SK-N-SH (cell line): ENCODE results near the gene CCDC80. TPM values are rescaled to one million over a fixed set of nuclear protein-coding genes. Genes with fewer than 3 reads are reported as not detected.

Source experiments
- CTCF ChIA-PET: fragments of 300-600, 350-600 bp; formaldehyde crosslinking; extraction: SDS; loops from one replicate; lab custom pipeline; 2021; lab: Yijun Ruan, JAX
- POLR2A ChIA-PET: fragments of 350-600 bp; sonication (Branson Sonifier 250); formaldehyde crosslinking; extraction: SDS; loops from one replicate; lab custom pipeline; 2020; ENCODE audit warnings: antibody characterized with exemption, inconsistent platforms; lab: Yijun Ruan, JAX
- DNase-seq: peaks from one replicate; pipeline ENCODE4 v3.0.0; 2012
- H2AFZ ChIP-seq: fragments of 200-600 bp; sonication (generic); 2 replicates; pipeline ENCODE4 v1.8.1; 2016; ENCODE audit warnings: antibody characterized with exemption, mild to moderate bottlenecking, low read depth
- H3F3A ChIP-seq: fragments of 200-600 bp; sonication (generic); replicated peaks from 2 replicates; pipeline ENCODE3; 2016; ENCODE audit warnings: antibody characterized with exemption, mild to moderate bottlenecking; ENCODE audit not compliant: insufficient read depth
- H3K27ac ChIP-seq, 2 experiments: fragments of 200-500 bp in 1 of 2; fragments of 200-600 bp in 1 of 2; sonication (Bioruptor generic) in 1 of 2; sonication (generic), shearing (Covaris generic) in 1 of 2; 2 replicates each; pipeline versions ENCODE4 v1.5.1 to v1.6.1; 2014 to 2016; ENCODE audit warnings: low read depth in 2 of 2, inconsistent platforms in 1 of 2, low read length in 1 of 2, mild to moderate bottlenecking in 1 of 2, mixed read lengths in 1 of 2
- H3K27me3 ChIP-seq: fragments of 200-600 bp; sonication (generic), shearing (Covaris generic); 2 replicates; pipeline ENCODE4 v1.6.1; 2016; ENCODE audit warnings: mixed run types; ENCODE audit not compliant: insufficient read depth
- H3K36me3 ChIP-seq, 2 experiments: fragments of 200-500 bp in 1 of 2; fragments of 200-600 bp in 1 of 2; sonication (Bioruptor generic) in 1 of 2; sonication (generic) in 1 of 2; replicated peaks in 1 of 2; 2 replicates each; pipeline versions ENCODE3 to v1.5.1; 2014 to 2016; ENCODE audit warnings: low read length in 1 of 2, mild to moderate bottlenecking in 1 of 2; ENCODE audit not compliant: insufficient read depth in 2 of 2, control insufficient read depth in 1 of 2
- H3K4me1 ChIP-seq, 2 experiments: fragments of 200-500 bp in 1 of 2; fragments of 200-600 bp in 1 of 2; sonication (Bioruptor generic) in 1 of 2; sonication (generic), shearing (Covaris generic) in 1 of 2; 2 replicates each; pipeline versions ENCODE4 v1.5.1 to v1.6.1; 2014 to 2016; ENCODE audit warnings: low read depth in 1 of 2, low read length in 1 of 2, mixed run types in 1 of 2; ENCODE audit not compliant: insufficient read depth in 2 of 2, control insufficient read depth in 1 of 2
- H3K4me2 ChIP-seq: fragments of 200-600 bp; sonication (generic), shearing (Covaris generic); 2 replicates; pipeline ENCODE4 v1.6.1; 2017; ENCODE audit warnings: mixed run types
- H3K4me3 ChIP-seq, 2 experiments: fragments of 200-500 bp in 1 of 2; fragments of 200-600 bp in 1 of 2; sonication (Bioruptor generic) in 1 of 2; sonication (generic), shearing (Covaris generic) in 1 of 2; 2 replicates each; pipeline versions ENCODE4 v1.5.1 to v1.8.1; 2014 to 2016; ENCODE audit warnings: low read depth in 2 of 2, inconsistent platforms in 1 of 2, low read length in 1 of 2, mild to moderate bottlenecking in 1 of 2, mixed read lengths in 1 of 2, moderate library complexity in 1 of 2
- H3K79me2 ChIP-seq: fragments of 200-600 bp; sonication (generic); 2 replicates; pipeline ENCODE4 v1.8.1; 2017; ENCODE audit warnings: mild to moderate bottlenecking; ENCODE audit not compliant: insufficient read depth
- H3K9ac ChIP-seq: fragments of 200-600 bp; sonication (generic); 2 replicates; pipeline ENCODE4 v1.6.1; 2017; ENCODE audit warnings: mixed run types
- H3K9me2 ChIP-seq: fragments of 200-600 bp; sonication (generic); 2 replicates; pipeline ENCODE4 v1.6.1; 2017; ENCODE audit warnings: mixed run types
- H3K9me3 ChIP-seq: fragments of 200-600 bp; sonication (generic); 2 replicates; pipeline ENCODE4 v1.6.1; 2017; ENCODE audit warnings: mixed run types, mild to moderate bottlenecking, moderate library complexity
- H4K20me1 ChIP-seq: fragments of 200-600 bp; sonication (generic); 2 replicates; pipeline ENCODE4 v1.6.1; 2017; ENCODE audit warnings: mild to moderate bottlenecking, mixed run types; ENCODE audit not compliant: insufficient read depth
- EP300 ChIP-seq, 2 experiments: IDR thresholded peaks; 2 replicates each; pipeline versions ENCODE4 v1.4.0 to v1.6.1; 2012; ENCODE audit warnings: borderline replicate concordance in 1 of 2, low read depth in 1 of 2, low read length in 1 of 2
- FOXM1 ChIP-seq: IDR thresholded peaks from 2 replicates; pipeline ENCODE4 v1.4.0; 2012; ENCODE audit warnings: low read depth, mild to moderate bottlenecking
- GABPA ChIP-seq: IDR thresholded peaks from 2 replicates; pipeline ENCODE4 v1.4.0; 2012; ENCODE audit warnings: low read depth, mild to moderate bottlenecking
- JUND ChIP-seq: IDR thresholded peaks from 2 replicates; pipeline ENCODE4 v1.4.0; 2012
- MAX ChIP-seq: IDR thresholded peaks from 2 replicates; pipeline ENCODE4 v1.4.0; 2012; ENCODE audit warnings: low read depth
- MEF2A ChIP-seq: IDR thresholded peaks from 2 replicates; pipeline ENCODE4 v1.4.0; 2012; ENCODE audit warnings: low read depth, borderline replicate concordance
- MXI1 ChIP-seq: IDR thresholded peaks from 2 replicates; pipeline ENCODE4 v1.6.1; 2012; ENCODE audit warnings: mild to moderate bottlenecking, low read depth, low read length, improper control_type of control experiment
- NFIC ChIP-seq: IDR thresholded peaks from 2 replicates; pipeline ENCODE4 v1.4.0; 2012; ENCODE audit warnings: borderline replicate concordance
- PBX3 ChIP-seq: IDR thresholded peaks from 2 replicates; pipeline ENCODE4; 2012
- POLR2AphosphoS5 ChIP-seq: IDR thresholded peaks from 2 replicates; pipeline ENCODE4 v1.6.1; 2012; ENCODE audit warnings: low read depth, low read length
- RAD21 ChIP-seq: IDR thresholded peaks from 2 replicates; pipeline ENCODE4 v1.6.1; 2012; ENCODE audit warnings: mild to moderate bottlenecking, low read length
- RCOR1 ChIP-seq: fragments of 150-350 bp; IDR thresholded peaks from 2 replicates; pipeline ENCODE4 v1.6.1; 2017; ENCODE audit warnings: antibody characterized with exemption, low read length
- SIN3A ChIP-seq: IDR thresholded peaks from 2 replicates; pipeline ENCODE4 v1.6.1; 2012; ENCODE audit warnings: low read depth, mild to moderate bottlenecking, low read length, moderate library complexity, borderline replicate concordance
- YY1 ChIP-seq: IDR thresholded peaks from 2 replicates; pipeline ENCODE4 v1.4.0; 2012; ENCODE audit warnings: low read depth, mild to moderate bottlenecking
- WGBS: methylation state at CpG from one replicate; pipeline ENCODE4 v1.1.6; 2017; ENCODE audit warnings: low lambda C conversion rate; 5-methylcytosine and 5-hydroxymethylcytosine counted together
- polyA plus RNA-seq, 3 experiments: library from polyadenylated mRNA; depleted of rRNA; stranded (reverse); fragments of >200 nt; gene quantifications; 2 replicates each; pipeline ENCODE4 v1.2.3, GENCODE V29; 2012
- TF ChIP-seq, protein P1 (sequence below): fragments of 150-350 bp; IDR thresholded peaks from 2 replicates; pipeline ENCODE4 v1.6.1; 2016; ENCODE audit warnings: mild to moderate bottlenecking, low read depth, low read length

Gene CCDC80
- polyA plus RNA-seq, 1 of the 3 experiments (the other 2 are of a cell fraction): 83.4 TPM

DNA sequence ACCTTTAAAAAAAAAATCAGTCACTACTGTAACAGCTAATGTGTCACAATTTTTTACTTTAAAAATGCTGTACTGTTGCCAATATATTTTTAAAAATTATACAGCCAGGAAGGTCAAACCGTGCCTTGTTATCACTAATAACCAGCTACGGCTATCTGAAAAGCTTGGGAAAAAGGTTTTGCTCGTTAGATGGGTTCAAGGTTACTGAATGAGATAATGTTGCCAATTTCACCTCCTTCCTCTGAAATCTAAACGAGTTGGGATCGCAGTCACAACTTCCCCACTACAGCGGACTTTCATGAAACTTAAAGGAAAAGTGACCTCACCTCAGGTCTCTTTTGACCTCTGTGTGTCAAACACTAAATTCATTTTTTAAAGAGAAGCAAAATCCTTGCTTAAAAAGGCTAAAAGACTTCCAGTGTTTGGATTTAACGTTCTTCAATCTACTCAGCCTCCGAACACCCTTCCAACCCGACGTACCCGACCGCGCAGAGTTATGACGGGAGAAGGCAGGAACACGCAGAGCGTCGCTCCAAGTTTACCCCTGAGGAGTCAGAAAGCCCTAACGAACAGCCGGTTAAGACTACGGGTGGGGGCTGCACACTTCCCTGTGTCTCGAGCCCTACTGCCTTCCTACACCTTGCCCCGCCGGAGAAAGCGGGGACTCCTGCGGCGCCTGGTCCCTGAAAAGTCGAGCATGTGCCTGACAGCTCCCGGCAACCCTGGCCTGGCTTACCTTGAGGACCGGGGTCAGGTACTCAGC lies 80.0 kb downstream of the CCDC80 start:
- Histone ChIP-seq H3K9me3 (no peaks in the 10 kb centered on the region), H3K4me1 (peaks cover 10 to 14% of the 10 kb centered on the region in 2 experiments; a peak in 2 of 4 replicates), H3K27ac (peak overlapping the region; percentile 98 to 99), H2AFZ (peak overlapping the region; percentile 89), H4K20me1 (no peaks in the 10 kb centered on the region), H3K36me3 (peaks cover 10 to 11% of the 10 kb centered on the region in 2 experiments), H3K9me2 (no peaks in the 10 kb centered on the region), H3K27me3 (no peaks in the 10 kb centered on the region), H3K79me2 (peaks cover 59% of the 10 kb centered on the region), H3K4me3 (peak overlapping the region; percentile 79 to 98), H3K9ac (peak overlapping the region; percentile 93), H3F3A (peaks cover 29% of the 10 kb centered on the region), H3K4me2 (peak overlapping the region; percentile 84)
- WGBS: 1% methylated on average over 19 of the region's 29 CpGs
- peak; percentile 65 for DNase-seq
- no peak for TF ChIP-seq RAD21
- TF ChIP-seq RCOR1: no peak
- no peak for TF ChIP-seq MEF2A
- no peak for TF ChIP-seq NFIC
- TF ChIP-seq POLR2AphosphoS5: 0 out of 2 replicates have a peak, but pooled peaks have one; percentile 38
- no peak; the same call in 1 of the 2 replicates for TF ChIP-seq SIN3A
- TF ChIP-seq YY1: no peak
- TF ChIP-seq MXI1: peak; percentile 63; the same call in 1 of the 2 replicates
- TF ChIP-seq JUND: no peak
- TF ChIP-seq FOXM1: no peak
- peak; percentile 60; the same call in 1 of the 2 replicates for TF ChIP-seq MAX
- no peak for TF ChIP-seq PBX3
- TF ChIP-seq, protein P1, sequence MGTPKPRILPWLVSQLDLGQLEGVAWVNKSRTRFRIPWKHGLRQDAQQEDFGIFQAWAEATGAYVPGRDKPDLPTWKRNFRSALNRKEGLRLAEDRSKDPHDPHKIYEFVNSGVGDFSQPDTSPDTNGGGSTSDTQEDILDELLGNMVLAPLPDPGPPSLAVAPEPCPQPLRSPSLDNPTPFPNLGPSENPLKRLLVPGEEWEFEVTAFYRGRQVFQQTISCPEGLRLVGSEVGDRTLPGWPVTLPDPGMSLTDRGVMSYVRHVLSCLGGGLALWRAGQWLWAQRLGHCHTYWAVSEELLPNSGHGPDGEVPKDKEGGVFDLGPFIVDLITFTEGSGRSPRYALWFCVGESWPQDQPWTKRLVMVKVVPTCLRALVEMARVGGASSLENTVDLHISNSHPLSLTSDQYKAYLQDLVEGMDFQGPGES: no peak
- TF ChIP-seq EP300 (IDR thresholded peaks at IDR 0.05; ENCODE audit: borderline replicate concordance in 1 of 2, low read depth in 1 of 2, low read length in 1 of 2): no peak
- 0 out of 2 replicates have a peak, but pooled peaks have one; percentile 9 for TF ChIP-seq GABPA
- ChIA-PET POLR2A (interaction anchor here (1.3 to 1.8 kb wide), 2 partner anchors 228 to 458 kb away, joined by 6 to 19 read pairs; partner anchors contain the start of gene CD200), CTCF (interaction anchor here (0.7 to 2.0 kb wide), 6 partner anchors 8 to 593 kb away, joined by 3 to 11 read pairs (median 4); partner anchors contain the start of gene SLC9C1)
